Hematopoietic multipotent progenitor cell treated with erythropoietin and hydrocortisone succinate and interleukin-3 and kit ligand, for 6 days (in vitro differentiated cells): ENCODE results near the gene HNRNPA1L2.
"Not testable (repeated sequence)": the region's sequence is repeated elsewhere in the genome, so short reads cannot be mapped to it uniquely, and the experiment has no call there.

Experiments used
- DNase-seq: peaks from one replicate; pipeline ENCODE4 v3.0.0-alpha.2; 2015

The HNRNPA1L2 gene

GRCh38 chr13:52650731-52651130 lies 8.5 kb downstream of the HNRNPA1L2 start:
- peak; percentile 50 for DNase-seq

- DNase-seq = no peak
These were observed 9.6 kb downstream of the HNRNPA1L2 start for GRCh38 chr13:52651897-52652195.

- peak; percentile 98 for DNase-seq
These were observed 10.2 kb downstream of the HNRNPA1L2 start, which contains the start of gene SUGT1 for GRCh38 chr13:52652196-52652979. Gene SUGT1 (plus strand): TSS chr13:52652836. CDS start chr13:52652921, 85 bp downstream.

- no peak for DNase-seq
These were observed 10.7 kb downstream of the HNRNPA1L2 start for GRCh38 chr13:52652980-52653303.

- DNase-seq = no peak
These were observed 17.1 kb downstream of the HNRNPA1L2 start for GRCh38 chr13:52659340-52659739.

- no peak for DNase-seq
These were observed 22.0 kb downstream of the HNRNPA1L2 start for GRCh38 chr13:52664272-52664671.

- DNase-seq = peak; percentile 48
These were observed 23.1 kb downstream of the HNRNPA1L2 start for GRCh38 chr13:52665325-52665724.

GRCh38 chr13:52669677-52670076 lies 27.4 kb downstream of the HNRNPA1L2 start:
- DNase-seq = peak; percentile 39

- no peak for DNase-seq
These were observed 28.5 kb downstream of the HNRNPA1L2 start for GRCh38 chr13:52670726-52671125.

- DNase-seq = peak; percentile 27
These were observed 31.2 kb downstream of the HNRNPA1L2 start for GRCh38 chr13:52673465-52673864.

- DNase-seq = peak; percentile 52
These were observed 35.6 kb downstream of the HNRNPA1L2 start for GRCh38 chr13:52677823-52678222.

GRCh38 chr13:52685806-52686205 lies 43.6 kb downstream of the HNRNPA1L2 start:
- DNase-seq = not testable (repeated sequence)

- DNase-seq = no peak
These were observed 44.1 kb downstream of the HNRNPA1L2 start for GRCh38 chr13:52686376-52686775.
